C4-2B (cell line): ENCODE results near the gene PPTC7.

Experiments
- ZFX ChIP-seq: fragments of 450-650 bp; IDR thresholded peaks from 2 replicates; pipeline ENCODE4 v1.6.1; 2017
- TF ChIP-seq, protein P1 (sequence below): fragments of 450-650 bp; conservative IDR thresholded peaks from 2 replicates; pipeline ENCODE4 v1.5.1; 2017; ENCODE audit warnings: mild to moderate bottlenecking

DNA sequence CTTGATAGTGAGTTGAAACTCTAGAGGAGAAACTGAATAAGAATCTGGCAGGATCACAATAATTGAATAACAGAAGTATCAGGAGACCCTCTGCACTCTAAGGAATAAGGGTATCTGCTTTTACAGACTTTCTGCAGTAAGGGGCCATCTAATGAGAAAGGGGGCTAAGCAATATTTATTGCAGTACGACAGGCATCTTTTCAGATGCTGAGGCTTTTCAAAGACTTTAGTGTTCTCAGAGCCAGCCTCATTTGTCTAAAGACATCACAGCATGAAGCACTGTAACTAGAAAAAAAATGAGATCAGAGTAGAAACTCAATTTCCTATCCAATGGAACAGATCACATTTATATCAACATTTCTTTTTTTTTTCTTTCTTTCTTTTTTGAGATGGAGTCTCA, 22.2 kb downstream of the PPTC7 start:
- TF ChIP-seq, protein P1, sequence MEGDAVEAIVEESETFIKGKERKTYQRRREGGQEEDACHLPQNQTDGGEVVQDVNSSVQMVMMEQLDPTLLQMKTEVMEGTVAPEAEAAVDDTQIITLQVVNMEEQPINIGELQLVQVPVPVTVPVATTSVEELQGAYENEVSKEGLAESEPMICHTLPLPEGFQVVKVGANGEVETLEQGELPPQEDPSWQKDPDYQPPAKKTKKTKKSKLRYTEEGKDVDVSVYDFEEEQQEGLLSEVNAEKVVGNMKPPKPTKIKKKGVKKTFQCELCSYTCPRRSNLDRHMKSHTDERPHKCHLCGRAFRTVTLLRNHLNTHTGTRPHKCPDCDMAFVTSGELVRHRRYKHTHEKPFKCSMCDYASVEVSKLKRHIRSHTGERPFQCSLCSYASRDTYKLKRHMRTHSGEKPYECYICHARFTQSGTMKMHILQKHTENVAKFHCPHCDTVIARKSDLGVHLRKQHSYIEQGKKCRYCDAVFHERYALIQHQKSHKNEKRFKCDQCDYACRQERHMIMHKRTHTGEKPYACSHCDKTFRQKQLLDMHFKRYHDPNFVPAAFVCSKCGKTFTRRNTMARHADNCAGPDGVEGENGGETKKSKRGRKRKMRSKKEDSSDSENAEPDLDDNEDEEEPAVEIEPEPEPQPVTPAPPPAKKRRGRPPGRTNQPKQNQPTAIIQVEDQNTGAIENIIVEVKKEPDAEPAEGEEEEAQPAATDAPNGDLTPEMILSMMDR = no peak
- TF ChIP-seq ZFX = no peak
